PFSK-1 (cell line): ENCODE results near the gene ADAMTS4.

Experiments
- SIN3A ChIP-seq: IDR thresholded peaks from 2 replicates; pipeline ENCODE4 v1.6.1; 2012; ENCODE audit warnings: mild to moderate bottlenecking, low read length, moderate library complexity, borderline replicate concordance; ENCODE audit not compliant: insufficient read depth
- TF ChIP-seq, protein P1 (sequence below), 2 experiments: IDR thresholded peaks; 2 replicates each; pipeline versions ENCODE4 v1.6.1 to v1.8.0; 2011 to 2012; ENCODE audit warnings: low read depth in 2 of 2, low read length in 2 of 2, control low read depth in 1 of 2, inconsistent platforms in 1 of 2, mild to moderate bottlenecking in 1 of 2, moderate library complexity in 1 of 2; ENCODE audit not compliant: insufficient read depth in 1 of 2

DNA sequence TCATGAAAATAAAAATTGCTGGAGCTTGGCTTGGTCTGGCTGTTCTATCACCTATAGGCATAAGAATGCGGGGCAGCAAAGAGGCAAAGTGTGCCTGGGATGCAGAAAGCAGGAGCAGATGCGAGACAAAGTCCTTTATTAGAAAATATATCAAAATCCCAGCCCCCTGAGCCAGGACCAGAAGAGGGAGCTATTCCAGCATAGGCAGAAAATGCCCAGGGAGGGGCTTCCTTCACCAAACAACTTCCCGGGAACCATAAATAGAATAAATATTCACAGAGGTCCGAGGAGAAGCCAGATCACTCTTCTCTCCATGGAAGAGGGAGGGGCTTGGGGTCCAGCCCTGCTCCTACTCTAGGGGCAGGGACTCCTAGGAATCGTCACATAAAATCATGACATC lies 27.7 kb downstream of the ADAMTS4 start:
- no peak for TF ChIP-seq SIN3A
- TF ChIP-seq, protein P1, sequence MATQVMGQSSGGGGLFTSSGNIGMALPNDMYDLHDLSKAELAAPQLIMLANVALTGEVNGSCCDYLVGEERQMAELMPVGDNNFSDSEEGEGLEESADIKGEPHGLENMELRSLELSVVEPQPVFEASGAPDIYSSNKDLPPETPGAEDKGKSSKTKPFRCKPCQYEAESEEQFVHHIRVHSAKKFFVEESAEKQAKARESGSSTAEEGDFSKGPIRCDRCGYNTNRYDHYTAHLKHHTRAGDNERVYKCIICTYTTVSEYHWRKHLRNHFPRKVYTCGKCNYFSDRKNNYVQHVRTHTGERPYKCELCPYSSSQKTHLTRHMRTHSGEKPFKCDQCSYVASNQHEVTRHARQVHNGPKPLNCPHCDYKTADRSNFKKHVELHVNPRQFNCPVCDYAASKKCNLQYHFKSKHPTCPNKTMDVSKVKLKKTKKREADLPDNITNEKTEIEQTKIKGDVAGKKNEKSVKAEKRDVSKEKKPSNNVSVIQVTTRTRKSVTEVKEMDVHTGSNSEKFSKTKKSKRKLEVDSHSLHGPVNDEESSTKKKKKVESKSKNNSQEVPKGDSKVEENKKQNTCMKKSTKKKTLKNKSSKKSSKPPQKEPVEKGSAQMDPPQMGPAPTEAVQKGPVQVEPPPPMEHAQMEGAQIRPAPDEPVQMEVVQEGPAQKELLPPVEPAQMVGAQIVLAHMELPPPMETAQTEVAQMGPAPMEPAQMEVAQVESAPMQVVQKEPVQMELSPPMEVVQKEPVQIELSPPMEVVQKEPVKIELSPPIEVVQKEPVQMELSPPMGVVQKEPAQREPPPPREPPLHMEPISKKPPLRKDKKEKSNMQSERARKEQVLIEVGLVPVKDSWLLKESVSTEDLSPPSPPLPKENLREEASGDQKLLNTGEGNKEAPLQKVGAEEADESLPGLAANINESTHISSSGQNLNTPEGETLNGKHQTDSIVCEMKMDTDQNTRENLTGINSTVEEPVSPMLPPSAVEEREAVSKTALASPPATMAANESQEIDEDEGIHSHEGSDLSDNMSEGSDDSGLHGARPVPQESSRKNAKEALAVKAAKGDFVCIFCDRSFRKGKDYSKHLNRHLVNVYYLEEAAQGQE (IDR thresholded peaks at IDR 0.05; ENCODE audit: insufficient read depth in 1 of 2, low read depth in 2 of 2, low read length in 2 of 2), result no peak
